ENCODE data around the gene FGF4.

Gene FGF4

DNA sequence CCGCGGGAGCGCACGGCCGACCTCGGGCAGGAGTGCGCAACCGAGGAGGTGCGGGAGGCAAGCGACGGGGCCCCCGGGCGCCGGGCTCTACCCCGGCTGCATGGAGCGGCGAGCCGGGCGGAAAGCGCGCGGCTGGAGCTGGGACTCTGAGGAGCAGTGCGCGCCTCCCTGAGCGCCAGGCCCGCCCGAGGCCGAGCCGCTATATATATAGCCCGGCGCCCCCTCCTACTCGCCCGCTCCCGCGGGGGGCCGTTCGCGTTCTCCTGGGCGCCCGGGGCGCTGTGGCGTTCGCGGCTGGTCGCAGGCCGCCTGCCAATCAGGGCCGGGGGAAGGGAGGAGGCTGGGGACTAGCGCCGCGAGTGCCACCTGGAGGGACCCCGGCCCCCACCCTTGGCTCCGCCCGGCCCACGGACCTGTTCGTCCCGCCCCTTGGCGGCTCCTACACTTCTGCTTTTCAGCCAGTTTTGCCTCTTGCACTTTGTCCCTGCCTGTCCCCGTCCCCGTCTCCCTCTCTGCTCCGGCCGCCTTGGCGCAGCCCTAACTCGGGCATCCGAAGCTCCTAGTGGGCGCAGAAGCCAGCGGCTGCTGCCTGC is at the start of gene FGF4:
FGF4 (minus strand) TSS at position 179 of the 593 bp plus-strand sequence. CDS start 257 bp downstream, outside the sequence.
- DNase-seq = no peak

DNA sequence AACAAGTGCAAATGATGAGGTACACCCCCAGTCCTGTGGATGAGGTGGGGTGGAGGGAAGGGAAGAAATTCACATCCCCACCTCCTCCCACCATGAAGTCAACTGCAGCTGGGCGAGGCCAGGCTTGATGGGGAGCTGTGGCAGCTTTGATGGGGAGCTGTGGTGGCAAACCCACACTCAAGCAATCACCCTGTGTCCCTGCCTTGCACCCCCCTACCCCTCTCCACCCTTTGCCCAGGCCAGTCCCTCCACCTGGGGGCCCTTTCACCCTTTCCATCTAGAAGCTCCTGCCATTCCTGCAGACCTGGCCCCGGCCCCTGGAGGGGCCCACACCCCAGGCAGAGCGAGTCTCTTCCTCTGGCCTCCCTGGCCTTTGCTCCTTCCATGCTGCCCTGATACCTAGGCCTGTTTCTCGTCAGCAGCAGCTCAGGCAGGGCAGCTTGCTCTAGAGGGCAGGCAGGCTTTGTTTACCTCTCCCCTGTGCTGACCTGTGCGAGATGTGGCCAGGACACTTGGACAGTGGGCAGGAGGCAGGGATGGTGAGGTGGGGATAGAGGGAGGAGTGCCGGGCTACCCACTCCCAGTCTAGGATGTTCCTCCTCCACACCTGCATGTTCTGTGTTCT is 48.6 kb upstream of the FGF4 start:
- no peak for DNase-seq

- no peak for DNase-seq
Measured at GRCh38 chr11:69822676-69823494, 47.7 kb upstream of the FGF4 start.

DNA sequence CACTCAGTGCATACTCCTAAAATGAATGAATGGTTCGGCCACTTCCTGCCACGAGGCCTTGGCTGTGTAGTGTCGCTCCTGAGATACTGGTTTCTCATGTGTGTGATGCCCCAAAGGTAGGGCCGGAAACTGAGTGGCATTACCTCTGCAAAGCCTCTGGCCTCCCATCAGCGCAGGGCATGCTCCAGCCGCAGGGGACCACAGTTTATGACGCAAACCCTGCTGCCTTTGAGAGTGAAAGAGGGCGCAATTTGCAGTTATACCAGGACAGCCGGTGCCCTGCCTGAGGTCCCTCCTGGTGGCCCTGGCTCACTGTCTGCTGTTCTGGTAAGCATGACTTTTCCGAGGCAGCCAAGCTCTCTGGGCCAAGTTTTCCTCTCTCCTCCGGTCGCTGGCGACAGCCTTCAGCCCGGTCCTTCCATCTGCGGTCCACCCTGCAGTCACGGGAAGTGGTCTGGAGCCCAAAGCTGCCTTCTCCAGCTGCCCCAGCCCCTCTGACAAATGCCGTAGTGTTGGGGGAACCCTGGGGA is 46.4 kb upstream of the FGF4 start:
- no peak for DNase-seq

- DNase-seq = no peak
Measured at GRCh38 chr11:69820441-69820840, 45.3 kb upstream of the FGF4 start.

DNA sequence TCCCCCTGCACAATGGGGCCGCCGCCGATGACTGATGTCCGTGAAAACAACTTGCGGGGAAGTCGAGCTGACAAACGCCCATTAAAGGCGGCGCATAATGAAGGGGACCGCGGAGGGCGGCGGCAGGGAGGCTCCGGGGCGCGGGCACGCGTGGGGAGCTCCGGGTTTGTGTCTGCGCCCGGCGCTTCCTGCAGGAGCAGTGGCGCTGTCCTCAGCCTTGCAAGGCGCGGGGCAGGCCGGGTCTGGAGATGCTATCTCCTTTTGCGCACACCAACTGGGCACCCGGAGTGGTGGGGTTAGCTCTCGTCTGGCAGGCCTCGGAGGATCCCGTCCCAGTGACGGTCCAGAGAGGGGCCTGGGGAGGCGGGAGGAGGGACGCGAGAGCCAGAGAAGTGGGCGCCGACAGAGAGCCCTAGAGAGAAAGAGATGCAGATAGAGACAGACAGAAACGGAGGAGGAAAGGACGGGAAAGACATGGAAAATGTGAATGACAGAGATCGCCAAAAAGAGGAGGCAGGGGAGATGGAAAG is 44.5 kb upstream of the FGF4 start:
- DNase-seq = no peak

GRCh38 chr11:69818603-69819441 is 43.7 kb upstream of the FGF4 start, which contains the start of gene FGF3:
TSS of gene FGF3 (minus strand) at chr11:69819416. CDS start at chr11:69818933, 483 bp downstream.
- DNase-seq = no peak

DNA sequence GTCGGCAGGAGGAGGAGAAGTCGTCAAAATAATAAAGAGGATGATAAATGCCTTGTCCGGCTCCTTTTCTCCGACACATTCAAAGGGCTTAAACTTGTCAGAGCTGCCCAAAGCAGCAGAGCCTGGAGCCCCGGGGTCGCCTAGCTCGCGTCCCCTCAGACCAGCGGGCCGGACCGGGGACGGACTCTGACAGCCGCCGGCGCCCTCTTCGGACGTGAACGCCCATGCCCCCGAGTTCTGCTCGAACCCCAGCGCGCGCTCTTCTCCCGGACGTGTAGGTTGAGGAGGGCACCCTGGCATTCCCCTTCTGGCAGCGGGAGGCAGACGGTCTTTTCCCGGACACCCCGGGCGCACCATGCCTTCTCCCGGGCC is 43.1 kb upstream of the FGF4 start:
- DNase-seq = no peak

GRCh38 chr11:69817265-69818230 is 42.4 kb upstream of the FGF4 start:
- no peak for DNase-seq

DNA sequence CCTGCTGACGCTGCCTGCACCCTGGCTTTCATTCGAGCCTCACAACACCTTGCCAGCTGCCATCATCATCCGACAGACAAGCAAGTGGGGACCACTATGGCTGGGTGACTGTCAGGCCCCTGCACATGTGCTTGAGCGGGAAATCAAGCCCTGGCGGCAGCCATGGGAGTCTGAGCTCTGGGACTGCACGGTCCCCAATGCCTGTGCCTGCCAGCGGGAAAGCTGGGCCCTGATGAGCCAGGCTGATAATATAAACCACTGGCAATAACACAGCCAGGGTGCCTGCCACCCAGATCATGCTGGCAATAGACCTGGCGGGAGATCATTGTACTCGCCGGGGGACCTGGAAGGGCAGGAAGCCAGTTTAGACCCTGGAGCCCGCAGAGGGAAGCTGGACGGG is 41.5 kb upstream of the FGF4 start:
- no peak for DNase-seq

DNA sequence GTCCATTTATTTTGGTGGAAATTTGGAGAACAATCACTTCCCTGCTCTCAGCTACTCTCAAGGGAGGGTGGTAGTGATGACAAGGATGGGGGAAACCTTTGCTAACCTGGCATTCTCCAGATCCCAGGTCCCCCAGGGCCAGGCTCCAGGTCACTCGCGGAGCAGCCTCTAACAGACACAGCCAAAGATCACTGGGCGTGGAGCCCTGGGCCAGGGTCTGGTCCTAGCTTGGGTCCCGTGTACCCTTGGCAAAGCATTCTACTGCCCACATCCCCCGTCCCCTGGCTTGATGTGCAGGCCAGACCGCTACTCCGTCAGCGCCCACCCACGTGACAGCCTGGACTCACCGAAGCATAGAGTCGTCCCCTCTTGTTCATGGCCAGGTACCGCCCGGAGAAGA is 40.8 kb upstream of the FGF4 start:
- no peak for DNase-seq

GRCh38 chr11:69814902-69815301 is 39.8 kb upstream of the FGF4 start:
- no peak for DNase-seq

- no peak for DNase-seq
Measured at GRCh38 chr11:69814411-69814810, 39.3 kb upstream of the FGF4 start.

DNA sequence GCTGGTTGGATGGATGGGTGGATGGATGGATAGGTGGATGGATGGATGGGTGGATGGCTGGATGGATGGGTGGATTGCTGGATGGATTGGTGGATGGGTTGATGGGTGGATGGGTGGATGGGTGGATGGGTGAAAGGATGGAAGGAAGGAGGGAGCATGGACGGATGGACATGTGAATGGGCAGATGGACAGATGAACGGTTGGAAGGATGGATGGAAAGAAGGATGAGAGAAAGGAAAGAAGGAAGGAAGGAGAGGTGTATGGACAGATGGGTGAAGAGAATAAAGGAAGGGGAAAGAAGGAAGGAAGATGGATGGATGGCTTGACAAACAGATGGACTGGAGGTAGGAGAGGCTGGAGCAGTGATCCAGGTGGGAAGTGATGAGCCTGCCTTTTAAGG is 38.7 kb upstream of the FGF4 start:
- no peak for DNase-seq

- no peak for DNase-seq
Measured at GRCh38 chr11:69812946-69813345, 37.8 kb upstream of the FGF4 start.

DNA sequence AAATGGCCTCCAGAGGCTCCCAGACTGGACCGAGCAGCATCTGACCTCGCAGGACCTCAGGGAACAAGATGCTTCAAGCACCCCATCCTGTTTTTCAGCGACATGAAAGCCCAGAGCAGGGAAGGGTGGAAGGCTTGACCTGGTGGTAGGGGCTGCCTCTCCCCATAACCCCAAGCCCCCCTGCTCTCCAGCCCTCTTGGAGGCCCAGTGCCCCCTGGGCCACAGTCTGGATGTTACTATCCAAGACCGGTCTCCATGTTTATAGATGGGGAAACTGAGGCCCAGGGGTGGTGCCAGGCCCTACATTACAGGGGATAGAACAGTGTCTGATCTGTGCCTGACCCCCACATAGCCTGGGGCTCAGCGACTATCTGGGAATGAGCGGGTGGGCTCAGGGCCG is 37.1 kb upstream of the FGF4 start:
- no peak for DNase-seq

DNA sequence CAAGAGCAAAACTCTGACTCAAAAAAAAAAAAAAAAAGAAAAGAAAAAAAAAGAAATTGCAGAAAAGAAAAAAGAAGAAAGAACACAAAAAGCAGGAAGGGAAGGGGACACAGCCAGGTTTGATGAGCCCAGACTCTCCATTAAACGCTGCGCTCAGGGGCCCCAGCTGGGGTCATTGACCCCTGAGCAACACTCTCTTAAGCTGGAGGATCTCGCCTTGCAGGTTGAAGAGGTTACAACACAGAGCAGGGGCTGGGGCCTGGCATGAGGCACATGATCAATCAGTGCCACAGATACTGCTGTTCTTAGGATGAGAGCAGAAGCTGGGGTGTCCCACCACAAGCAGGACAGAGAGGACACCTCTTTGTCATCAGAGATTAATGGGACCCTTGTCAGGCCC is 36.3 kb upstream of the FGF4 start:
- no peak for DNase-seq

DNA sequence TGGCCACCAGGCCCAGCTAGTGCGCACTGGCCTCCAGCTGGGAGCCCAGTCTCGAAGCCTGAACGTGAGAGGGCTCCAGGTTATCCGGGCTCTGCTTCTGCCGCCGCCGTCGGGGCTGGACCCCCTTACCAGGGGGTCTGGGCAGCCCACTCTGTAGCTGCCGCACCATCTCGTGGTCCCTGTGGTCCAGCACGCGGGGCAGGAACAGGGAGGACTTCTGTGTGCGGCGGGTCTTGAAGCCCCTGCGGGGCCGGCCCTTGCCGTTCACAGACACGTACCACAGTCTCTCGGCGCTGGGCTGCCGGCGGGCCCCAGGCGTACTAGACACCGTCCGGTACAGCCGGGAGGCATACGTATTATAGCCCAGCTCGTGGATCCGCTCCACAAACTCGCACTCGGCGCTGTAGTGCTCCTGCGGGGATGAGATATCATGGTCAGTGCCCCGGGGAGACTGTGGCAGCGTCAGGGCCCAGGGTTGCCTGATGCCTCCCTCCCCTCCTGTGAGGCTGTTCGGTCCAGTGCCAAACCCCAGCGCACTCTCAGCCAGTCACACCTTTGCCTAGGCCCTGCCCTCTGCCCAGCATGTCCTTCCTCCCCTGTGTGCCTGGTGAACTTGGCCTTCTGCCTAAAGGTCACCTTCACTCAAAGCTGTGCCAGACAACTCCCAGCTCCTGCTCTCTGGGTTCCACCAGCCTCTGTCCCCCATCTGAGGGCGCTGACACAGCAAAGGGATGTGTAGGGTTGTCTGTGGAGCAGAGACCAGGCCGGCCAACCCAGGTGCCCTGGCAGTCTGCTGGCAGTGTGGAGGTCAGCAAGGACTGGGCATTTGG is 35.4 kb upstream of the FGF4 start:
- no peak for DNase-seq

- DNase-seq = no peak
Measured at GRCh38 chr11:69808667-69809086, 33.5 kb upstream of the FGF4 start.

- DNase-seq = no peak
Measured at GRCh38 chr11:69807106-69807815, 32.1 kb upstream of the FGF4 start.

Measured in NCI-H187 (cell line).